ENCODE measurements around the gene RBMY1J. TPM values are rescaled to one million over a fixed set of nuclear protein-coding genes. Genes with fewer than 3 reads are reported as not detected.
"Not testable (repeated sequence)": the region's sequence is repeated elsewhere in the genome, so short reads cannot be mapped to it uniquely, and the experiment has no call there.

Gene RBMY1J
- total RNA-seq, result not detected in 2 replicates

DNA sequence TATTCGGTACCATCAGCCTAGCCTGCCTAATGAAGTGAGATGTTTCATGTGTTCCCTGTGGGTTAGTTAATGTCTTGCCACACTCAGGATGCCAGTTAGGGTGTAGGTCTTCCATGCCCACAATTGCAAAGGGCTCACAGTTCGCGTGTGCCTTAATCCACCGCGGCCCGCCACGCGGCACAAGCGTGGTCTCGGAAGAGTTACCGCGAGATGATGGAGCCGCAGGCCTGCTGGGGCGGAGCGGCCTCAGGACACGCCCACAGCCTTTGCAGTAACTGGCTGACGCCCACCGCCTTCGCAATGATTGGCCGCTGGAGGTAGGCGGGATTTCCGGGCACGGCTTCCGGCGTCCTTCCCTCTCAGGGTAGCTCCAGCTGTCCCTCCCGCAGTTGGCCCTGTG is at the start of gene RBMY1J:
TSS of gene RBMY1J (plus strand) at position 301 of the 400 bp plus-strand sequence. CDS start 2,038 bp downstream, outside the sequence.
- DNase-seq (ENCODE audit: low read depth), result not testable (repeated sequence)

- no peak for DNase-seq (ENCODE audit: low read depth)
Measured at GRCh38 chrY:22367416-22367815, 35.8 kb upstream of the RBMY1J start.

DNA sequence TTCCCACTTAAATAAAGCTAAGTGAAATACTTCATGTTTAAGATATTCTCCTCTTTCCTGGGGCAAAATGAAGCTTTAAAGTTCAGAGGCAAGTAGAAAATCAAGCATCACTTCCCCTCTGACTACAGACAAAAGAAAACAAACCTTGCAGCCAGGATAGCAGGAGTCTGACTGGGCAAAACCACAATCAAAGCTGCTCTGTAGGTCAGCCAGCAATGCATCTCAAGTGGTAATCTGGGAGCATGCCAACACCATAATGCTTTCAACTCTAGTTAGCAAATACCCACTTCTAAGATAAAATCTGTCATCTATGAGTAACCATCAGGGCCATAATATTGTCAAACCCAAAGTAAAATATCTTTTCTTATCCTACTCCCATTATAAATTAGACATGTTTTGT is 32.6 kb upstream of the RBMY1J start:
- peak; percentile 85 for DNase-seq (ENCODE audit: low read depth)

GRCh38 chrY:22373494-22373893 is 29.7 kb upstream of the RBMY1J start:
- DNase-seq (ENCODE audit: low read depth), result peak; percentile 88

GRCh38 chrY:22444718-22445396 is 41.6 kb downstream of the RBMY1J start:
- DNase-seq (ENCODE audit: low read depth), result not testable (repeated sequence)

DNA sequence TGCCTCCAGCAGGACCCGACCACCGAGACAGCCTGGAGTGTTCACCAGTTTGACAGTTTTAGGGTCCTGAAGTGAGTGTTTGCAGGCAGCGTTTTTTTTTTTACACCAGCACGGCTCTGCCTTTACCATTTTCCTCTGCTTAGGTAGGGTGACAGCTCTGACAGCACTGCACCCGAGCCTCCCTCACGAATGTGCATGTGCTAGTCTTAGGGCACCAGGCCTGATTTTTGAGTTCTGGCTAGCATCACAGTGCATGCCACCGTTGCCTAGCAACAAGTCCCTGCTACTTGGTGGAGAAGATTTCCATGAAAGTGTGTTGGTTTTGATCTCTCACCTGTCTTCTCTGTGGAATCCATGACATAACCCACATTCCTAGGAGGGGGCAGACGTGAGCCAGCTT is 52.3 kb downstream of the RBMY1J start:
- DNase-seq (ENCODE audit: low read depth), result not testable (repeated sequence)

DNA sequence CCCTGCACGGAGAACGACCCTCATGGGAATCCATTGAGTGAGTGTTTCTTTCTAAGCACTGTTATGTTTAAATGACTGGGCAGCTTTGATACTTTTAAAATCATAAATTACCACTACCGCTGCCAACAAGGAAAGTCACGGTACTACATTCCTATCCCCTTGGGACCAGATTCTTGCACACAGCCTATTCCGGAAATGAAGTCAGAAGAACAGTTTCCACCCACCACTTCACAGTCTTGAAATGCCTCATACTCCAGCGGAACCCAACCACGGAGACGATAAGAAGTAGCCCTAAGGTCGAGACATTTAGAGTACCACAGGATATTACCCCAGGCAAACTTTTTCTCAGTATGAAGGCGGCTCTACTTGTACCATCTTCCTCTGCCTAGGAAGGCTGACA is 58.8 kb downstream of the RBMY1J start:
- DNase-seq (ENCODE audit: low read depth), result not testable (repeated sequence)

Other genes with a start within 250 kb of the RBMY1J start
- not detected in 2 replicates for gene RBMY1F, start 220.5 kb upstream of the RBMY1J start, total RNA-seq